Omental fat pad (tissue), 4 donors: Measurements from ENCODE around the gene TUFT1. TPM values are rescaled to one million over a fixed set of nuclear protein-coding genes. Genes with fewer than 3 reads are reported as not detected.

ENCODE experiments used
- ATAC-seq: fragments of 150-250 bp; one replicate; pipeline ENCODE4 v1.9.1; 2016; ENCODE audit warnings: mild to moderate bottlenecking, moderate library complexity; ENCODE audit not compliant: low FRiP score
- DNase-seq: peaks from one replicate; pipeline ENCODE4 v3.0.0-alpha.2; 2019; ENCODE audit warnings: low spot score
- CTCF ChIP-seq, 3 donors: fragments of 450-650 bp; IDR thresholded peaks; one replicate each; pipeline ENCODE4 v1.5.1; 2016 to 2017; ENCODE audit warnings: antibody characterized with exemption in 3 of 3, mild to moderate bottlenecking in 3 of 3, moderate library complexity in 2 of 3
- total RNA-seq, 4 donors: library from RNA; depleted of rRNA; stranded (reverse); fragments of >200 nt; gene quantifications; one replicate each; pipeline ENCODE4 v1.1.0, GENCODE V29; 2016

Gene TUFT1
- total RNA-seq, 4 donors from 2014 or later, result 5.0 to 12.8 (median 7.7) TPM

GRCh38 chr1:151553659-151554058 is 13.6 kb downstream of the TUFT1 start:
- no peak for DNase-seq
- no peak for TF ChIP-seq CTCF (IDR thresholded peaks at IDR 0.05)
- ATAC-seq, result no peak

- no peak for ATAC-seq
- no peak for TF ChIP-seq CTCF (IDR thresholded peaks at IDR 0.05)
- DNase-seq, result no peak
Observed at GRCh38 chr1:151556052-151556451, 15.9 kb downstream of the TUFT1 start.

- ATAC-seq (no peak), DNase-seq (no peak)
- TF ChIP-seq CTCF (IDR thresholded peaks at IDR 0.05), result no peak
Observed at GRCh38 chr1:151562661-151563060, 22.6 kb downstream of the TUFT1 start.

- DNase-seq (no peak), ATAC-seq (no peak)
- TF ChIP-seq CTCF (IDR thresholded peaks at IDR 0.05), result no peak
Observed at GRCh38 chr1:151563376-151563775, 23.3 kb downstream of the TUFT1 start.

- TF ChIP-seq CTCF (IDR thresholded peaks at IDR 0.05), result no peak
- ATAC-seq, result no peak
- DNase-seq, result no peak
Observed at GRCh38 chr1:151565502-151566189, 25.5 kb downstream of the TUFT1 start.

GRCh38 chr1:151568626-151569088 is 28.5 kb downstream of the TUFT1 start:
- ATAC-seq (no peak), DNase-seq (no peak)
- no peak for TF ChIP-seq CTCF (IDR thresholded peaks at IDR 0.05)

- DNase-seq, result no peak
- ATAC-seq, result no peak
- TF ChIP-seq CTCF (IDR thresholded peaks at IDR 0.05), result no peak
Observed at GRCh38 chr1:151570819-151571218, 30.7 kb downstream of the TUFT1 start.
